IPS-18c (cell line): ENCODE measurements around the gene TMEM220.

ENCODE experiments used
- H3K4me3 ChIP-seq: 2 replicates; pipeline ENCODE4 v1.7.0; 2013; ENCODE audit warnings: low read depth, mild to moderate bottlenecking, low read length, moderate library complexity; ENCODE audit not compliant: insufficient read depth
- H3K9me3 ChIP-seq: one replicate; pipeline ENCODE4 v1.6.1; 2013; ENCODE audit warnings: mild to moderate bottlenecking, low read length, moderate library complexity; ENCODE audit not compliant: control insufficient read depth, insufficient read depth

TMEM220 gene

GRCh38 chr17:10729334-10730193 is at the start of gene TMEM220:
Gene TMEM220, minus strand, starts transcription at chr17:10730023. Its CDS starts 172 bp downstream, at chr17:10729851.
- Histone ChIP-seq H3K4me3 (peak within 1 kb of the TSS; percentile 74), H3K9me3 (no peaks in the 10 kb centered on the region)

- Histone ChIP-seq H3K9me3 (peaks cover 8% of the 10 kb centered on the region), H3K4me3 (no peak overlapping the region)
Measured at GRCh38 chr17:10779609-10780008, 49.8 kb upstream of the TMEM220 start.

GRCh38 chr17:10777890-10778289 is 48.1 kb upstream of the TMEM220 start:
- Histone ChIP-seq H3K9me3 (peaks cover 8% of the 10 kb centered on the region), H3K4me3 (no peak overlapping the region)

DNA sequence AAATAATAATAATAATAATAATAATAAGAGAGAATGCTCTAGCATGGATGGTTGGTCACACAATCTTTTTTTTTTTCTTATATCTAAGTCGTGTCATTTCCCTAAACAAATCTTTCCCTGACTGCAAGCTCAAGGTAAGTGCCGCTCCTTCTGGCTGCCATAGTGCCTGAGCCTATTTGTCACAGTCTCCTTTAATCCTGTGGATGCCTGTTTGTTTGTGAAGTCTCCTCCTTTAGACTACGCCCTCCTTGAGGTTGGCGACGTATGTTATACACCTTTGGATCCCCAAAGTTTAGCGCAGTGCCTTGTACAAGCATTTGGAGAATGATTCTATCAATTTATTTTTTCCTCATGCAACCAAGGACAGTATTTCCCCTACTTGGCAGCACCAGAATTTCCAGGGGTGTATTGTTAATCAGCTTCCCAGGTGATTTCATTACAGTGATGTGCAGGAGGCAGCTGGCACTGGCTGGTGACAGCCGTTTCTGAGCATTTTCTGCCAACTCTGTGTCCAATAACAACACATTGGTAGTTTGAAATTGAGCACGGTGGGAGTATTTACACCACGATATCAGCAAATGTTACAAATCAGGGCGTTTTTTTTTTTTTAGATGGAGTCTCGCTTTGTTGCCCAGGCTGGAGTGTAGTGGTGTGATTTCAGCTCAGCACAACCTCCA is 47.4 kb upstream of the TMEM220 start:
- H3K4me3 ChIP-seq, result no peak overlapping the region
- peaks cover 8% of the 10 kb centered on the region for H3K9me3 ChIP-seq

DNA sequence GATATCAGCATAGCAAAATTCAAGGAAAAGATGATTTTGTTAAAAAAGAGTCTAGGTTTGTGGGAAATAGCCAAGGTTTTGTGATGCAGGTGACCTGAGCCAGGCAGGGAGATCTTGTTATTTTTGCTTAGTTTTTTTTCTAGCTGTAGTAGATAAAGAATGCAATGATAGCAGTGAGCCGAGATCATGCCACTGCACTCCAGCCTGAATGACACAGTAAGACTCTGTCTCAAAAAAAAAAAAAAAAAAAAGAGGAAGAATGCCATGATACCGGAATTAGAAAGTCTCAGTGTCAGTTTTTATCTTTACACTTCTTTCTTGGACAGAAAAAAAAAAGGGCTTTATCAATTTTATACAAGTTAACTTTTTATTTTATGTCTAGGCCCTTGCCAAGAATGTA is 46.6 kb upstream of the TMEM220 start:
- peaks cover 8% of the 10 kb centered on the region for H3K9me3 ChIP-seq
- H3K4me3 ChIP-seq, result no peak overlapping the region

DNA sequence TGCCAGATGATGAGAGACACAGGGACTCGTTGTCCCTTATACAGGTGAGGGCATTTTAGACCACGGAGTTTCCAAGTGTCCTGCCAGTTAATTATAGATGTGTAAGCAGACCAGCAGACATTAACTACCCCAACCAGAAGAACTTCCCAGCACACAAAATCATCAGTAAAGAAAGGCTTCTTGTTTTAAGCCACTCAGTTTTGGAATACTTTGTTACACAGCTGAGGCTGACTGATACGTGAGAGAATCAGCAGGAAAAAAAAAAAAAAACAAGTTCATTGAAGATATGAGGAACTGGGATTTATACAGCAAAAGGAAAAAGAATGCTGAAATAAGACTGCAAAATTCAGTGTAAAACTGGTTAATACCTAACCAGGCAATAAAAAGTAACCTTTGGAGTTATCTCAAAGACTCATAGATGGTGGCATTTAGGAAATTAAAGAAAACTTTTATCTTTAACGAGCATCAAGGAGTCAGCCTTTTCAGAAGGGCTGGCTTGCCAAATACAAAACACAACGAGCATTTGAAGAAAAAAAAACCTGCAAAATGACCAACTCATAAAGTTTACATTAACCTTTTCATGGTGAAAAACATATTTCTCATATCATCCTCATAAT is 46.0 kb upstream of the TMEM220 start:
- H3K4me3 ChIP-seq, result no peak overlapping the region
- peaks cover 8% of the 10 kb centered on the region for H3K9me3 ChIP-seq

DNA sequence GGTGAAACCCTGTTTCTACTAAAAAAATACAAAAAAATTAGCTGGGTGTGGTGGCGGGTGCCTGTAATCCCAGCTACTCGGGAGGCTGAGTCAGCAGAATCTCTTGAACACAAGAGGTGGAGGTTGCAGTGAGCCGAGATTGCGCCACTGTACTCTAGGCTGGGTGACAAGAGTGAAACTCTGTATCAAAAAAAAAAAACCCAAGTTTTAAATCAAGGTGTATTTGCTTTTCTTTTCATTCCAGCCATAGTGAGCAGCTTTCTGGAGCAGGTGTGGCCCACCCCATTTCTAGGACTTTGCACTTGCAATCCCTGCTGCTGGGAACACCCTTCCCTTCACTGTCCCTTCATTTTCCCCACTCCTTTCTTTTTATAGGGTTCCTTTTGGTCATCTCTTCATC is 45.2 kb upstream of the TMEM220 start:
- peaks cover 8% of the 10 kb centered on the region for H3K9me3 ChIP-seq
- H3K4me3 ChIP-seq, result no peak overlapping the region

DNA sequence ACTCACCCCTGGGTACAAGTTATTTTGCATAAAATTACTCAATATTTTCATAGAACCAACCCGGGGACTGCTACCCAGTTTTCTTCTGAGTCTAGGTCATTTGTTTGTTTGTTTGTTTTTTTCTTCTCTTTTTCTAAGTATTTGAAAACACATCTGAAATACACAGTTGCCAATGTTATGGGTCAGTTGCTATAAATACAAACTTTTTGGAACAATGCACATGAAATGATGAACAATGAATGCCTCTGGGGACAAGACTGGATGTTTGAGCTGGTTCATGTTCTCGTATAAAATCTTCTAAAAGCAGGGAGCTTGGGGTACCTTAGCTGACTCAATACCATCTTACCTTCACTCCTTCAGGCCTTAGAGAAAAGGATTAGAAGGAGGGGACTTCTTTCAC is 43.6 kb upstream of the TMEM220 start:
- Histone ChIP-seq H3K4me3 (no peak overlapping the region), H3K9me3 (peaks cover 8% of the 10 kb centered on the region)

GRCh38 chr17:10772425-10773380 is 42.9 kb upstream of the TMEM220 start:
- no peak overlapping the region for H3K4me3 ChIP-seq

DNA sequence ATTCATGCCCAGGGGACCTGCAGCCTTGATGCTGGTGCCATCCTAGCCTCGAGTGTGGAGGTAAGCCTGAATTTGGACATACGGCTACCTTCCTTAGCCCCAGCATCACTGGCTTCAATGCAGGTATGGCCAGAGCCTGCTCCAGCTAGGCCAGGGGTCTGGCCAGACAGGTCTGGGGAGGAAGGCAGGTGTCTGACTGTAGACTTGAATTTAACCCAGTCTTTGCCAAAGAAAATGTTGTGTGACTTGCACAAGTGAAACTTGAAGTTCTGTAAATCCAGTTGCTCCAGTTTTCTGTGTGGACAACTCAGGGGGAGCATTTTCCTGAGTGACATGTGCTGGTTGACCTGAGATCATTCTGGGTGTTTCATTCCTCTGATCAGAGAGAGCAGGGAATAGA is 41.3 kb upstream of the TMEM220 start:
- peaks cover 8% of the 10 kb centered on the region for H3K9me3 ChIP-seq

More at GRCh38 chr17:10772425-10773380, 42.9 kb upstream of the TMEM220 start:
- peaks cover 8% of the 10 kb centered on the region for H3K9me3 ChIP-seq

GRCh38 chr17:10769840-10770239 is 40.0 kb upstream of the TMEM220 start:
- Histone ChIP-seq H3K4me3 (no peak overlapping the region), H3K9me3 (peaks cover 2% of the 10 kb centered on the region)

More for the DNA sequence above, 41.3 kb upstream of the TMEM220 start:
- no peak overlapping the region for H3K4me3 ChIP-seq

DNA sequence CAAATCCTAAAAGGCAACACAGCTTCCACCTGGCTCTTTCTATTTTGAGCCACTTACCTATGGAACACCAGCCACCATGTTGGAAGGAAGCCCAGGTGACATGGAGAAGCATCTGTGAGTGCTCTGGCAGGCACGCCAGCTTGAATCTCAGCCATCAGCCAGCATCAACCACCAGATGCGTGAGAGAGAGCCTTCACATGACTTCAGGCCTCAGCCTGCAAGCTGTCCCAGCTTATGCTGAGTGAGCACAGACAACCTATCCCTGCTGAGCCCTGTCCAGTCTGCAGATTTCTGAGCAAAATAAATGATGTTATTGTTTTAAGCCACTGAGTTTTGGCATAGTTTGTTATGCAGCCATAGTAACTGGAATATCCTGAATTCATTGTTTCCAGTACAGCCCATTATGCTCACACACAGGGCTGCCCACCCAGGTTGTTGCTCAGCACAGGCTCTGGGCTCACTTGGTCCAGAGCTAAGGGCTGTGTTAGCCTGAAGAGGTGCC is 39.0 kb upstream of the TMEM220 start:
- no peak overlapping the region for H3K4me3 ChIP-seq
- no peaks in the 10 kb centered on the region for H3K9me3 ChIP-seq

- H3K4me3 ChIP-seq, result no peak overlapping the region
- no peaks in the 10 kb centered on the region for H3K9me3 ChIP-seq
Measured at GRCh38 chr17:10767232-10767631, 37.4 kb upstream of the TMEM220 start.

DNA sequence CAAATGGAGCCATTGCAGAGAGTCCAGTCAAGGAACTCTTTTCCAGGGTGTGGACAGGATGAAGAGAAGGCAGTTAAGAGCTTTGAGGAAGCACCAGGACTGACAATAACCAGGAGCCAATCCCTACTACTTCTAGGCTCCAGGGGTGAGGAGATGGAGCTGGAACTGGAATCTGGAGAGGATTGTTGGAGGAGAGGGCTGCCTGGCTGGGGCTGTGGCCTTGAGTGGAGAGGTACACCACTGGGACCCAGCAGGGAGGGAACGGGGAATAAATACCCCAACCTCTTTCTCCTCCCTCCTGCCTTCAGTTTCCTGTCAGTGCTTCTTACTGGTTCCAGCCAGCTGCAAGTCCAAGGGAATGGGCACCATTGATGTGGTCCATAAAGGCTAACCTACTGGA is 32.2 kb upstream of the TMEM220 start:
- H3K9me3 ChIP-seq, result no peaks in the 10 kb centered on the region
- no peak overlapping the region for H3K4me3 ChIP-seq

GRCh38 chr17:10761281-10761680 is 31.5 kb upstream of the TMEM220 start:
- Histone ChIP-seq H3K9me3 (no peaks in the 10 kb centered on the region), H3K4me3 (no peak overlapping the region)

GRCh38 chr17:10758062-10758461 is 28.2 kb upstream of the TMEM220 start:
- Histone ChIP-seq H3K4me3 (no peak overlapping the region), H3K9me3 (no peaks in the 10 kb centered on the region)

GRCh38 chr17:10757647-10758046 is 27.8 kb upstream of the TMEM220 start:
- Histone ChIP-seq H3K9me3 (no peaks in the 10 kb centered on the region), H3K4me3 (no peak overlapping the region)
